Skeletal muscle satellite cell (primary cell): ENCODE measurements around the gene BRD7.
"Not testable (repeated sequence)": the region's sequence is repeated elsewhere in the genome, so short reads cannot be mapped to it uniquely, and the experiment has no call there.

Experiments used
- H3K27me3 ChIP-seq: 2 replicates; pipeline ENCODE4 v1.7.0; 2013; ENCODE audit warnings: low read length; ENCODE audit not compliant: control insufficient read depth, insufficient read depth
- H3K36me3 ChIP-seq: 2 replicates; pipeline ENCODE4 v1.7.0; 2013; ENCODE audit warnings: mild to moderate bottlenecking, control low read depth, low read length; ENCODE audit not compliant: insufficient read depth
- H3K4me1 ChIP-seq: 2 replicates; pipeline ENCODE4 v1.7.0; 2013; ENCODE audit warnings: low read length; ENCODE audit not compliant: control insufficient read depth, insufficient read depth
- H3K4me2 ChIP-seq: 2 replicates; pipeline ENCODE4 v1.7.0; 2013; ENCODE audit warnings: mild to moderate bottlenecking, low read length
- H3K4me3 ChIP-seq: 2 replicates; pipeline ENCODE4 v1.7.0; 2013; ENCODE audit warnings: low read length
- H3K9ac ChIP-seq: 2 replicates; pipeline ENCODE4 v1.7.0; 2013; ENCODE audit warnings: mild to moderate bottlenecking, low read depth, low read length, moderate library complexity
- H3K9me3 ChIP-seq: replicated peaks from 2 replicates; pipeline ENCODE4 v1.7.0; 2013; ENCODE audit warnings: mild to moderate bottlenecking, control low read depth, low read length

BRD7 gene

GRCh38 chr16:50351116-50351515, 17.7 kb downstream of the BRD7 start:
- Histone ChIP-seq H3K27me3 (no peaks in the 10 kb centered on the region), H3K4me1 (no peaks in the 10 kb centered on the region), H3K9me3 (no peaks in the 10 kb centered on the region), H3K4me3 (no peak overlapping the region), H3K36me3 (peaks cover 34% of the 10 kb centered on the region), H3K9ac (no peak overlapping the region), H3K4me2 (no peak overlapping the region)

GRCh38 chr16:50345210-50345609, 23.6 kb downstream of the BRD7 start:
- H3K4me1 ChIP-seq, H3K4me2 ChIP-seq, H3K4me3 ChIP-seq, H3K9me3 ChIP-seq, H3K27me3 ChIP-seq, H3K9ac ChIP-seq: not testable (repeated sequence)
- H3K36me3 ChIP-seq: peaks cover 14% of the 10 kb centered on the region

GRCh38 chr16:50343566-50343965, 25.2 kb downstream of the BRD7 start:
- H3K9me3 ChIP-seq, H3K4me3 ChIP-seq, H3K4me1 ChIP-seq, H3K4me2 ChIP-seq, H3K9ac ChIP-seq, H3K27me3 ChIP-seq: not testable (repeated sequence)
- peaks cover 13% of the 10 kb centered on the region for H3K36me3 ChIP-seq

GRCh38 chr16:50340578-50340977, 28.2 kb downstream of the BRD7 start:
- no peak overlapping the region for H3K4me2 ChIP-seq
- no peaks in the 10 kb centered on the region for H3K9me3 ChIP-seq
- peaks cover 13% of the 10 kb centered on the region for H3K36me3 ChIP-seq
- H3K4me3 ChIP-seq: no peak overlapping the region
- peaks cover 25% of the 10 kb centered on the region for H3K4me1 ChIP-seq
- no peaks in the 10 kb centered on the region for H3K27me3 ChIP-seq
- H3K9ac ChIP-seq: no peak overlapping the region

GRCh38 chr16:50338371-50339231, 30.2 kb downstream of the BRD7 start:
- no peaks in the 10 kb centered on the region for H3K27me3 ChIP-seq
- peaks cover 17% of the 10 kb centered on the region for H3K36me3 ChIP-seq
- peaks cover 29% of the 10 kb centered on the region for H3K4me1 ChIP-seq
- no peaks in the 10 kb centered on the region for H3K9me3 ChIP-seq
- H3K4me3 ChIP-seq: no peak overlapping the region
- no peak overlapping the region for H3K9ac ChIP-seq
- no peak overlapping the region for H3K4me2 ChIP-seq

GRCh38 chr16:50336884-50337283, 31.9 kb downstream of the BRD7 start:
- H3K9ac ChIP-seq: no peak overlapping the region
- H3K4me3 ChIP-seq: no peak overlapping the region
- peaks cover 27% of the 10 kb centered on the region for H3K36me3 ChIP-seq
- peaks cover 29% of the 10 kb centered on the region for H3K4me1 ChIP-seq
- H3K27me3 ChIP-seq: no peaks in the 10 kb centered on the region
- H3K4me2 ChIP-seq: no peak overlapping the region
- no peaks in the 10 kb centered on the region for H3K9me3 ChIP-seq

- Histone ChIP-seq H3K9me3 (no peaks in the 10 kb centered on the region), H3K9ac (no peak overlapping the region), H3K4me3 (no peak overlapping the region), H3K27me3 (no peaks in the 10 kb centered on the region), H3K4me2 (no peak overlapping the region), H3K36me3 (peaks cover 31% of the 10 kb centered on the region), H3K4me1 (peaks cover 25% of the 10 kb centered on the region)
These were observed 33.4 kb downstream of the BRD7 start for GRCh38 chr16:50335196-50335958.

GRCh38 chr16:50334106-50334975, 34.4 kb downstream of the BRD7 start:
- no peaks in the 10 kb centered on the region for H3K27me3 ChIP-seq
- H3K4me2 ChIP-seq: no peak overlapping the region
- H3K4me1 ChIP-seq: peaks cover 24% of the 10 kb centered on the region
- no peak overlapping the region for H3K4me3 ChIP-seq
- peaks cover 31% of the 10 kb centered on the region for H3K36me3 ChIP-seq
- H3K9ac ChIP-seq: no peak overlapping the region
- no peaks in the 10 kb centered on the region for H3K9me3 ChIP-seq

GRCh38 chr16:50332599-50332998, 36.2 kb downstream of the BRD7 start:
- H3K9ac ChIP-seq: no peak overlapping the region
- no peaks in the 10 kb centered on the region for H3K27me3 ChIP-seq
- H3K4me1 ChIP-seq: peaks cover 12% of the 10 kb centered on the region
- H3K4me2 ChIP-seq: no peak overlapping the region
- H3K9me3 ChIP-seq: no peaks in the 10 kb centered on the region
- H3K36me3 ChIP-seq: peaks cover 28% of the 10 kb centered on the region
- H3K4me3 ChIP-seq: no peak overlapping the region

GRCh38 chr16:50331570-50331969, 37.2 kb downstream of the BRD7 start:
- Histone ChIP-seq H3K9me3 (no peaks in the 10 kb centered on the region), H3K4me2 (no peak overlapping the region), H3K9ac (no peak overlapping the region), H3K36me3 (peaks cover 28% of the 10 kb centered on the region), H3K27me3 (no peaks in the 10 kb centered on the region), H3K4me1 (peaks cover 6% of the 10 kb centered on the region), H3K4me3 (no peak overlapping the region)
